ENCODE data around the gene MYOM3. TPM values are rescaled to one million over a fixed set of nuclear protein-coding genes. Genes with fewer than 3 reads are reported as not detected.

MYOM3 gene
- total RNA-seq, 1 experiment from 2014 or later, result 7.9 TPM

GRCh38 chr1:24093732-24094131, 18.2 kb downstream of the MYOM3 start:
- ChIA-PET RAD21 (ENCODE audit: low non-redundant PET in 1 of 2, low total read pairs in 2 of 2, uncharacterized antibody in 2 of 2, unreplicated experiment in 2 of 2) (no interaction called here), CTCF (no interaction called here), POLR2A (no interaction called here)
- H3K79me2 ChIP-seq (ENCODE audit: insufficient read depth, low read length), result no peaks in the 10 kb centered on the region
- H2AFZ ChIP-seq (ENCODE audit: low read depth, low read length, poor library complexity, severe bottlenecking), result no peak overlapping the region
- no peaks in the 10 kb centered on the region for H3K4me1 ChIP-seq (ENCODE audit: control insufficient read depth in 1 of 2, insufficient read depth in 2 of 2, low read length in 2 of 2)
- H3K27ac ChIP-seq (ENCODE audit: low read depth, low read length), result no peak overlapping the region
- no peak overlapping the region for H3K4me2 ChIP-seq (ENCODE audit: low read length)
- TF ChIP-seq POLR2A (IDR thresholded peaks at IDR 0.05; ENCODE audit: borderline replicate concordance, extremely low read depth, insufficient read depth, insufficient read length) (no peak), CTCF (IDR thresholded peaks at IDR 0.05 in 2 of 3, conservative IDR thresholded peaks at IDR 0.05 in 1 of 3; ENCODE audit: borderline replicate concordance in 1 of 3, insufficient read depth in 1 of 3, low read depth in 2 of 3, low read length in 2 of 3) (no peak), RAD21 (IDR thresholded peaks at IDR 0.05; ENCODE audit: low read depth) (no peak), SIN3A (IDR thresholded peaks at IDR 0.05; ENCODE audit: low read depth) (no peak), CBX3 (IDR thresholded peaks at IDR 0.05; ENCODE audit: low read depth) (no peak), ELF1 (IDR thresholded peaks at IDR 0.05; ENCODE audit: borderline replicate concordance, low read depth) (no peak), EZH2 (IDR thresholded peaks at IDR 0.05) (no peak), POLR2AphosphoS5 (IDR thresholded peaks at IDR 0.05; ENCODE audit: low read depth, low read length) (no peak), EZH2phosphoT487 (IDR thresholded peaks at IDR 0.05; ENCODE audit: borderline replicate concordance) (no peak), SP1 (IDR thresholded peaks at IDR 0.05; ENCODE audit: low read depth) (no peak), ZBTB33 (IDR thresholded peaks at IDR 0.05; ENCODE audit: extremely low read depth, insufficient replicate concordance, low read length) (no peak), TCF7L2 (IDR thresholded peaks at IDR 0.05; ENCODE audit: borderline replicate concordance, extremely low read depth, insufficient read depth, insufficient read length) (no peak), ZNF274 (IDR thresholded peaks at IDR 0.05; ENCODE audit: low read depth, low read length) (no peak), JUND (IDR thresholded peaks at IDR 0.05) (no peak), FOSL1 (IDR thresholded peaks at IDR 0.05; ENCODE audit: low read depth) (no peak), MAX (IDR thresholded peaks at IDR 0.05) (no peak)
- H3K27me3 ChIP-seq (ENCODE audit: insufficient read depth, low read length), result no peaks in the 10 kb centered on the region
- no peaks in the 10 kb centered on the region for H3K9me2 ChIP-seq (ENCODE audit: insufficient read depth)
- no peak for ATAC-seq
- H3K4me3 ChIP-seq (replicated peaks in 1 of 2; ENCODE audit: low read depth in 1 of 2, low read length in 2 of 2), result no peak overlapping the region
- BruUV-seq (replicated peaks), result no TSS peak
- no peaks in the 10 kb centered on the region for H3K9me3 ChIP-seq (ENCODE audit: control insufficient read depth in 1 of 2, insufficient read depth in 1 of 2, low read depth in 1 of 2, low read length in 2 of 2)
- H4K20me1 ChIP-seq (ENCODE audit: insufficient read depth), result no peaks in the 10 kb centered on the region
- DNase-seq (ENCODE audit: low read depth, low spot score), result no peak
- no peak overlapping the region for H3K9ac ChIP-seq (ENCODE audit: low read length)
- intact Hi-C loops (cut with micrococcal nuclease), result no loop called here
- no peaks in the 10 kb centered on the region for H3K36me3 ChIP-seq (ENCODE audit: control insufficient read depth in 1 of 2, insufficient read depth in 2 of 2, low read length in 2 of 2)
